K562 (cell line): ENCODE data around the gene PFKFB2. TPM values are rescaled to one million over a fixed set of nuclear protein-coding genes. Genes with fewer than 3 reads are reported as not detected.

Experiments used
- BCOR ChIP-seq: fragments of 450-650 bp; IDR thresholded peaks from 2 replicates; pipeline ENCODE4 v1.6.1; 2016
- DIDO1 ChIP-seq: fragments of 450-650 bp; IDR thresholded peaks from 2 replicates; pipeline ENCODE4 v1.6.1; 2016; ENCODE audit warnings: low read depth, missing biosample characterization, missing genetic modification characterization
- JUN ChIP-seq, 2 experiments: sonication (generic) in 1 of 2; formaldehyde crosslinking in 1 of 2; IDR thresholded peaks; 2 replicates each; pipeline versions ENCODE4 v1.6.1 to v1.8.0; 2012 to 2022; ENCODE audit warnings: borderline replicate concordance in 2 of 2, mild to moderate bottlenecking in 2 of 2, improper control_type of control experiment in 1 of 2, low read depth in 1 of 2, low read length in 1 of 2, missing genetic modification reagents in 1 of 2
- LEF1 ChIP-seq: fragments of 450-650 bp; IDR thresholded peaks from 2 replicates; pipeline ENCODE4 v1.6.1; 2016; ENCODE audit warnings: mild to moderate bottlenecking
- MTF1 ChIP-seq: fragments of 250-450 bp; sonication (Bioruptor Pico); IDR thresholded peaks from 2 replicates; pipeline ENCODE4 v1.9.0; 2021; ENCODE audit warnings: moderate library complexity, mild to moderate bottlenecking, inconsistent platforms, borderline replicate concordance
- NRF1 ChIP-seq, 2 experiments: fragments of 450-650 bp; IDR thresholded peaks in 1 of 2; conservative IDR thresholded peaks in 1 of 2; 2 replicates each; pipeline ENCODE4 v1.6.1; 2014; ENCODE audit warnings: mild to moderate bottlenecking in 2 of 2
- RBM39 ChIP-seq: fragments of 200-400 bp; formaldehyde crosslinking; optimal IDR thresholded peaks from 2 replicates; pipeline ENCODE3; 2018; ENCODE audit warnings: low read depth, low read length
- RNF2 ChIP-seq: sonication (generic); IDR thresholded peaks from 2 replicates; pipeline ENCODE4 v1.6.1; 2016
- SMARCA5 ChIP-seq: fragments of 450-650 bp; IDR thresholded peaks from 2 replicates; pipeline ENCODE4 v1.6.1; 2016
- TEAD4 ChIP-seq, 2 experiments: sonication (generic) in 1 of 2; formaldehyde crosslinking in 1 of 2; IDR thresholded peaks; 2 replicates each; pipeline versions ENCODE4 v1.6.1 to v1.8.0; 2012 to 2022; ENCODE audit warnings: borderline replicate concordance in 1 of 2, inconsistent platforms in 1 of 2, low read length in 1 of 2, mild to moderate bottlenecking in 1 of 2, missing genetic modification reagents in 1 of 2
- ZBTB8A ChIP-seq: fragments of 450-650 bp; IDR thresholded peaks from 2 replicates; pipeline ENCODE4 v1.6.1; 2018; ENCODE audit warnings: mild to moderate bottlenecking, moderate library complexity; ENCODE audit not compliant: partially characterized antibody
- ZNF23 ChIP-seq: fragments of 250-450 bp; sonication (Bioruptor Pico); IDR thresholded peaks from 2 replicates; pipeline ENCODE4 v1.4.0; 2020; ENCODE audit warnings: mild to moderate bottlenecking
- ZNF76 ChIP-seq: fragments of 250-450 bp; sonication (Bioruptor Pico); IDR thresholded peaks from 2 replicates; pipeline ENCODE4 v1.4.0; 2020; ENCODE audit warnings: mild to moderate bottlenecking, moderate library complexity, borderline replicate concordance
- polyA plus RNA-seq, 8 experiments: library from polyadenylated mRNA; depleted of rRNA in 4 of 8; stranded (reverse) in 5 of 8; unstranded in 3 of 8; fragments of >200 nt; fragmentation: Nextera tagmentation in 2 of 8; fragmentation: Illumina TruSeq in 1 of 8; extraction: Ambion mirVana in 2 of 8; extraction: Trizol in 1 of 8; gene quantifications; 2 replicates each; pipeline versions ENCODE4 v1.2.1 to v1.2.3, GENCODE V29; 2011 to 2014; ENCODE audit warnings: inconsistent platforms in 1 of 8, missing spikeins in 1 of 8
- total RNA-seq, 7 experiments: library from RNA; depleted of rRNA in 6 of 7; stranded (reverse); fragments of >200 nt in 6 of 7; fragmentation: Illumina TruSeq in 2 of 7; extraction: Trizol in 2 of 7; gene quantifications; 2 replicates each; pipeline versions ENCODE4 v1.2.1 to v1.2.3, GENCODE V29; 2011 to 2021; ENCODE audit warnings: low replicate concordance in 1 of 7
- TF ChIP-seq, protein P1 (sequence below): fragments of 150-350 bp; conservative IDR thresholded peaks from 2 replicates; pipeline ENCODE4 v1.6.1; 2014; ENCODE audit warnings: low read length
- TF ChIP-seq, protein P2 (sequence below): fragments of 450-650 bp; IDR thresholded peaks from 2 replicates; pipeline ENCODE4 v1.6.1; 2017; ENCODE audit warnings: mild to moderate bottlenecking, moderate library complexity
- TF ChIP-seq, protein P3 (sequence below): sonication (generic); formaldehyde crosslinking; IDR thresholded peaks from 2 replicates; pipeline ENCODE4 v1.8.0; 2023; ENCODE audit warnings: mild to moderate bottlenecking, missing genetic modification reagents
- TF ChIP-seq, protein P4 (sequence below), 2 experiments: fragments of 450-650 bp in 1 of 2; sonication (generic) in 1 of 2; formaldehyde crosslinking in 1 of 2; IDR thresholded peaks in 1 of 2; conservative IDR thresholded peaks in 1 of 2; 2 replicates each; pipeline versions ENCODE4 v1.6.1 to v1.8.1; 2016 to 2023; ENCODE audit warnings: mild to moderate bottlenecking in 2 of 2, moderate library complexity in 2 of 2, inconsistent platforms in 1 of 2, missing genetic modification reagents in 1 of 2

Gene PFKFB2
- total and polyA plus RNA-seq, 9 of the 15 experiments (the other 6 are each of a cell fraction or from before 2014, with no cell fraction given): 6.9 to 26.0 (median 16.4) TPM

DNA sequence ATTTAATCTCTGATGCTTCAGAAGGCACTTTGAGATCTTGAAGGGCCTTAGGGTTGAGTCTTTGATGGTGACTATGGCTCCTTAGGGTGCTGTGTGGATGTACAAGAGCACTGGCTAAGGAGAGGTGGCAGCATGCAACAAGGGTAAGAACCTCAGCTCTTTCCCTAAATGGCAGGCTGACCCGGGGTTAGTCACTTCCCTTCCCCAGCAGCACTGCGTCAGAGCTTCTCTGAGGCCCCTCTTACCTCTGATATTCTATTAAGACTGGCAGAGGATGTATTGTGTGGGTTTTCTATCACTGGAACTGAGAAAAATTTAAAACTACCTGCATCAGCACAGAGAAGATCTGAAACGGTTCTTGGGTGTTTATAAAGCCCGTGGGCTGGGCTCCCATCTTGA is 32.4 kb upstream of the PFKFB2 start (continued):
- peak; percentile 29 for TF ChIP-seq RBM39
- TF ChIP-seq, protein P1, sequence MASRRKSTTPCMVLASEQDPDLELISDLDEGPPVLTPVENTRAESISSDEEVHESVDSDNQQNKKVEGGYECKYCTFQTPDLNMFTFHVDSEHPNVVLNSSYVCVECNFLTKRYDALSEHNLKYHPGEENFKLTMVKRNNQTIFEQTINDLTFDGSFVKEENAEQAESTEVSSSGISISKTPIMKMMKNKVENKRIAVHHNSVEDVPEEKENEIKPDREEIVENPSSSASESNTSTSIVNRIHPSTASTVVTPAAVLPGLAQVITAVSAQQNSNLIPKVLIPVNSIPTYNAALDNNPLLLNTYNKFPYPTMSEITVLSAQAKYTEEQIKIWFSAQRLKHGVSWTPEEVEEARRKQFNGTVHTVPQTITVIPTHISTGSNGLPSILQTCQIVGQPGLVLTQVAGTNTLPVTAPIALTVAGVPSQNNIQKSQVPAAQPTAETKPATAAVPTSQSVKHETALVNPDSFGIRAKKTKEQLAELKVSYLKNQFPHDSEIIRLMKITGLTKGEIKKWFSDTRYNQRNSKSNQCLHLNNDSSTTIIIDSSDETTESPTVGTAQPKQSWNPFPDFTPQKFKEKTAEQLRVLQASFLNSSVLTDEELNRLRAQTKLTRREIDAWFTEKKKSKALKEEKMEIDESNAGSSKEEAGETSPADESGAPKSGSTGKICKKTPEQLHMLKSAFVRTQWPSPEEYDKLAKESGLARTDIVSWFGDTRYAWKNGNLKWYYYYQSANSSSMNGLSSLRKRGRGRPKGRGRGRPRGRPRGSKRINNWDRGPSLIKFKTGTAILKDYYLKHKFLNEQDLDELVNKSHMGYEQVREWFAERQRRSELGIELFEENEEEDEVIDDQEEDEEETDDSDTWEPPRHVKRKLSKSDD: no peak
- TF ChIP-seq, protein P2, sequence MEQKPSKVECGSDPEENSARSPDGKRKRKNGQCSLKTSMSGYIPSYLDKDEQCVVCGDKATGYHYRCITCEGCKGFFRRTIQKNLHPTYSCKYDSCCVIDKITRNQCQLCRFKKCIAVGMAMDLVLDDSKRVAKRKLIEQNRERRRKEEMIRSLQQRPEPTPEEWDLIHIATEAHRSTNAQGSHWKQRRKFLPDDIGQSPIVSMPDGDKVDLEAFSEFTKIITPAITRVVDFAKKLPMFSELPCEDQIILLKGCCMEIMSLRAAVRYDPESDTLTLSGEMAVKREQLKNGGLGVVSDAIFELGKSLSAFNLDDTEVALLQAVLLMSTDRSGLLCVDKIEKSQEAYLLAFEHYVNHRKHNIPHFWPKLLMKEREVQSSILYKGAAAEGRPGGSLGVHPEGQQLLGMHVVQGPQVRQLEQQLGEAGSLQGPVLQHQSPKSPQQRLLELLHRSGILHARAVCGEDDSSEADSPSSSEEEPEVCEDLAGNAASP: no peak
- TF ChIP-seq JUN (IDR thresholded peaks at IDR 0.05; ENCODE audit: borderline replicate concordance, low read depth, low read length): peak; percentile 3; the same call in 1 of the 2 replicates
- TF ChIP-seq JUN (CRISPR knock-in tag; IDR thresholded peaks at IDR 0.05; ENCODE audit: borderline replicate concordance): no peak
- no peak for TF ChIP-seq LEF1
- TF ChIP-seq BCOR: no peak
- TF ChIP-seq, protein P3, sequence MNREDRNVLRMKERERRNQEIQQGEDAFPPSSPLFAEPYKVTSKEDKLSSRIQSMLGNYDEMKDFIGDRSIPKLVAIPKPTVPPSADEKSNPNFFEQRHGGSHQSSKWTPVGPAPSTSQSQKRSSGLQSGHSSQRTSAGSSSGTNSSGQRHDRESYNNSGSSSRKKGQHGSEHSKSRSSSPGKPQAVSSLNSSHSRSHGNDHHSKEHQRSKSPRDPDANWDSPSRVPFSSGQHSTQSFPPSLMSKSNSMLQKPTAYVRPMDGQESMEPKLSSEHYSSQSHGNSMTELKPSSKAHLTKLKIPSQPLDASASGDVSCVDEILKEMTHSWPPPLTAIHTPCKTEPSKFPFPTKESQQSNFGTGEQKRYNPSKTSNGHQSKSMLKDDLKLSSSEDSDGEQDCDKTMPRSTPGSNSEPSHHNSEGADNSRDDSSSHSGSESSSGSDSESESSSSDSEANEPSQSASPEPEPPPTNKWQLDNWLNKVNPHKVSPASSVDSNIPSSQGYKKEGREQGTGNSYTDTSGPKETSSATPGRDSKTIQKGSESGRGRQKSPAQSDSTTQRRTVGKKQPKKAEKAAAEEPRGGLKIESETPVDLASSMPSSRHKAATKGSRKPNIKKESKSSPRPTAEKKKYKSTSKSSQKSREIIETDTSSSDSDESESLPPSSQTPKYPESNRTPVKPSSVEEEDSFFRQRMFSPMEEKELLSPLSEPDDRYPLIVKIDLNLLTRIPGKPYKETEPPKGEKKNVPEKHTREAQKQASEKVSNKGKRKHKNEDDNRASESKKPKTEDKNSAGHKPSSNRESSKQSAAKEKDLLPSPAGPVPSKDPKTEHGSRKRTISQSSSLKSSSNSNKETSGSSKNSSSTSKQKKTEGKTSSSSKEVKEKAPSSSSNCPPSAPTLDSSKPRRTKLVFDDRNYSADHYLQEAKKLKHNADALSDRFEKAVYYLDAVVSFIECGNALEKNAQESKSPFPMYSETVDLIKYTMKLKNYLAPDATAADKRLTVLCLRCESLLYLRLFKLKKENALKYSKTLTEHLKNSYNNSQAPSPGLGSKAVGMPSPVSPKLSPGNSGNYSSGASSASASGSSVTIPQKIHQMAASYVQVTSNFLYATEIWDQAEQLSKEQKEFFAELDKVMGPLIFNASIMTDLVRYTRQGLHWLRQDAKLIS (CRISPR knock-in tag): peak; percentile 35; the same call in 1 of the 2 replicates
- no peak for TF ChIP-seq TEAD4 (IDR thresholded peaks at IDR 0.05; ENCODE audit: low read length)
- TF ChIP-seq TEAD4 (CRISPR knock-in tag; IDR thresholded peaks at IDR 0.05; ENCODE audit: borderline replicate concordance): no peak
- 0 out of 4 replicates have a peak, but pooled peaks of 1 of the 2 experiments have one; percentile 34 for TF ChIP-seq NRF1 (conservative IDR thresholded peaks at IDR 0.05 in 1 of 2, IDR thresholded peaks at IDR 0.05 in 1 of 2)
- no peak for TF ChIP-seq ZNF23 (CRISPR knock-in tag)
- TF ChIP-seq, protein P4, sequence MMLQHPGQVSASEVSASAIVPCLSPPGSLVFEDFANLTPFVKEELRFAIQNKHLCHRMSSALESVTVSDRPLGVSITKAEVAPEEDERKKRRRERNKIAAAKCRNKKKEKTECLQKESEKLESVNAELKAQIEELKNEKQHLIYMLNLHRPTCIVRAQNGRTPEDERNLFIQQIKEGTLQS (IDR thresholded peaks at IDR 0.05): 0 out of 2 replicates have a peak, but pooled peaks have one; percentile 10
- TF ChIP-seq, protein P4 (CRISPR knock-in tag; conservative IDR thresholded peaks at IDR 0.05): no peak
- TF ChIP-seq ZBTB8A: no peak
- TF ChIP-seq DIDO1: 0 out of 2 replicates have a peak, but pooled peaks have one; percentile 19
- 0 out of 2 replicates have a peak, but pooled peaks have one; percentile 36 for TF ChIP-seq SMARCA5
- TF ChIP-seq RNF2: no peak
- 0 out of 2 replicates have a peak, but pooled peaks have one; percentile 14 for TF ChIP-seq ZNF76
- TF ChIP-seq MTF1: 0 out of 2 replicates have a peak, but pooled peaks have one; percentile 7
